HFF-Myc (cell line): ENCODE measurements around the gene OR7C2.
"Not testable (repeated sequence)": the region's sequence is repeated elsewhere in the genome, so short reads cannot be mapped to it uniquely, and the experiment has no call there.

ENCODE experiments used
- DNase-seq: peaks from one replicate; pipeline ENCODE4 v3.0.0-alpha.2; 2011; ENCODE audit warnings: low read depth; ENCODE audit errors: extremely low read depth
- H3K4me3 ChIP-seq: replicated peaks from 2 replicates; pipeline ENCODE4 v1.5.1; 2011; ENCODE audit warnings: low read depth, mild to moderate bottlenecking, control low read depth, low read length
- TF ChIP-seq, protein P1 (sequence below): IDR thresholded peaks from 2 replicates; pipeline ENCODE4 v1.5.1; 2012; ENCODE audit warnings: mild to moderate bottlenecking, low read depth, low read length, control low read depth; ENCODE audit errors: missing control alignments

The OR7C2 gene

GRCh38 chr19:14943601-14944000 lies 2.3 kb downstream of the OR7C2 start:
- TF ChIP-seq, protein P1, sequence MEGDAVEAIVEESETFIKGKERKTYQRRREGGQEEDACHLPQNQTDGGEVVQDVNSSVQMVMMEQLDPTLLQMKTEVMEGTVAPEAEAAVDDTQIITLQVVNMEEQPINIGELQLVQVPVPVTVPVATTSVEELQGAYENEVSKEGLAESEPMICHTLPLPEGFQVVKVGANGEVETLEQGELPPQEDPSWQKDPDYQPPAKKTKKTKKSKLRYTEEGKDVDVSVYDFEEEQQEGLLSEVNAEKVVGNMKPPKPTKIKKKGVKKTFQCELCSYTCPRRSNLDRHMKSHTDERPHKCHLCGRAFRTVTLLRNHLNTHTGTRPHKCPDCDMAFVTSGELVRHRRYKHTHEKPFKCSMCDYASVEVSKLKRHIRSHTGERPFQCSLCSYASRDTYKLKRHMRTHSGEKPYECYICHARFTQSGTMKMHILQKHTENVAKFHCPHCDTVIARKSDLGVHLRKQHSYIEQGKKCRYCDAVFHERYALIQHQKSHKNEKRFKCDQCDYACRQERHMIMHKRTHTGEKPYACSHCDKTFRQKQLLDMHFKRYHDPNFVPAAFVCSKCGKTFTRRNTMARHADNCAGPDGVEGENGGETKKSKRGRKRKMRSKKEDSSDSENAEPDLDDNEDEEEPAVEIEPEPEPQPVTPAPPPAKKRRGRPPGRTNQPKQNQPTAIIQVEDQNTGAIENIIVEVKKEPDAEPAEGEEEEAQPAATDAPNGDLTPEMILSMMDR: no peak
- no peak for DNase-seq
- H3K4me3 ChIP-seq: no peak overlapping the region

GRCh38 chr19:14944456-14944855 lies 3.2 kb downstream of the OR7C2 start:
- H3K4me3 ChIP-seq: no peak overlapping the region
- TF ChIP-seq, protein P1: no peak
- no peak for DNase-seq

- DNase-seq, H3K4me3 ChIP-seq: not testable (repeated sequence)
Measured at GRCh38 chr19:14949413-14949812, 8.1 kb downstream of the OR7C2 start.

GRCh38 chr19:14949876-14950275 lies 8.6 kb downstream of the OR7C2 start:
- TF ChIP-seq, protein P1: no peak
- no peak overlapping the region for H3K4me3 ChIP-seq
- no peak for DNase-seq

GRCh38 chr19:14950421-14950820 lies 9.1 kb downstream of the OR7C2 start:
- DNase-seq: no peak
- TF ChIP-seq, protein P1: no peak
- no peak overlapping the region for H3K4me3 ChIP-seq

DNA sequence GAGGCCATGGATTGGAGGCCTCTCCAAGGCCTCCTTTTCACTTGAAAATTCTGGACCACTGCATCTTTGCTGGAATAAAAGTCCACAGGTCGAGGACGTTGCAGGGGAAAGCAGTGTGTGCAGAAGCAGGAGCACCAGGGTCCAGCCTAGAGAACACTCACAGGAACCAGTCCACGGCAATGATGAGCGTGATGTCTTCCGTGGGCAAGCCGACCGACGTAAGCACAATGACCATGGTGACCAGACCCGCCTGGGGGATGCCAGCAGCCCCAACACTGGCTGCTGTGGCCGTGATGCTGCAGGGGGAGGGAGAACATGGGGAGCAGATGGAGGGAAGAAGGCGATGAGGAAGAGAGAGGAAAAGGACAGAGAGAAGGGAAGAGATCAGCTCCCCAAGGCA lies 11.5 kb downstream of the OR7C2 start:
- no peak for DNase-seq
- TF ChIP-seq, protein P1: no peak
- no peak overlapping the region for H3K4me3 ChIP-seq

GRCh38 chr19:14954071-14954655 lies 12.9 kb downstream of the OR7C2 start:
- no peak overlapping the region for H3K4me3 ChIP-seq
- no peak for DNase-seq
- TF ChIP-seq, protein P1: no peak
